Natural killer cell (primary cell): ENCODE measurements around the gene ANKS3. TPM values are rescaled to one million over a fixed set of nuclear protein-coding genes. Genes with fewer than 3 reads are reported as not detected.

ENCODE experiments used
- ATAC-seq, 3 donors: fragments of 150-1000 bp in 2 of 3; fragments of 200-7000 bp in 1 of 3; cut with Tn5 transposase; 1 replicate in 1 of 3; 2 replicates in 2 of 3; pipeline ENCODE4 v1.10.0; 2021; ENCODE audit warnings: mild to moderate bottlenecking in 2 of 3, moderate library complexity in 2 of 3
- DNase-seq, 2 donors: peaks; one replicate each; pipeline versions ENCODE4 v3.0.0 to v3.0.0-alpha.2; 2013 to 2021; ENCODE audit warnings: mixed read lengths in 1 of 2
- H3K27ac ChIP-seq: one replicate; pipeline ENCODE4 v1.5.1; 2013; ENCODE audit warnings: mild to moderate bottlenecking, low read length
- H3K27me3 ChIP-seq: one replicate; pipeline ENCODE4 v1.6.1; 2013; ENCODE audit warnings: low read length; ENCODE audit not compliant: control insufficient read depth, insufficient read depth
- H3K36me3 ChIP-seq: one replicate; pipeline ENCODE4 v1.6.1; 2013; ENCODE audit warnings: low read length; ENCODE audit not compliant: control insufficient read depth, insufficient read depth
- H3K4me1 ChIP-seq: one replicate; pipeline ENCODE4 v1.6.1; 2013; ENCODE audit warnings: low read length; ENCODE audit not compliant: control insufficient read depth, insufficient read depth
- H3K4me3 ChIP-seq: one replicate; pipeline ENCODE4 v1.5.1; 2013; ENCODE audit warnings: low read length
- H3K9me3 ChIP-seq: one replicate; pipeline ENCODE4 v1.6.1; 2013; ENCODE audit warnings: low read length; ENCODE audit not compliant: control insufficient read depth, insufficient read depth
- H3K27ac Mint-ChIP-seq, 2 donors: one replicate each; pipeline ENCODE4 v1.8.0; 2022; ENCODE audit warnings: mild to moderate bottlenecking in 2 of 2, mixed read lengths in 2 of 2, moderate library complexity in 1 of 2
- H3K27me3 Mint-ChIP-seq, 2 donors: one replicate each; pipeline ENCODE4 v1.8.0; 2022; ENCODE audit warnings: low read depth in 2 of 2, mixed read lengths in 2 of 2
- H3K36me3 Mint-ChIP-seq: one replicate; pipeline ENCODE4 v1.8.0; 2022; ENCODE audit warnings: mixed read lengths
- H3K4me1 Mint-ChIP-seq, 2 donors: one replicate each; pipeline ENCODE4 v1.8.0; 2022; ENCODE audit warnings: mixed read lengths in 2 of 2
- H3K4me3 Mint-ChIP-seq: one replicate; pipeline ENCODE4 v1.8.0; 2022; ENCODE audit warnings: mild to moderate bottlenecking, moderate library complexity, mixed read lengths
- H3K9me3 Mint-ChIP-seq, 2 donors: one replicate each; pipeline ENCODE4 v1.8.0; 2022; ENCODE audit warnings: mixed read lengths in 2 of 2
- WGBS: methylation state at CpG from one replicate; pipeline ENCODE4 v1.1.7; 2013; ENCODE audit warnings: missing lambda C conversion rate; ENCODE audit not compliant: insufficient coverage; 5-methylcytosine and 5-hydroxymethylcytosine counted together
- intact Hi-C: fragments of 100-400 bp; cut with micrococcal nuclease; formaldehyde crosslinking; loops from one replicate; pipeline ENCODE4 v1.14.2; 2022
- total RNA-seq, 4 donors: library from RNA; stranded (reverse); fragments of 120-200 nt in 1 of 4; gene quantifications; one replicate each; pipeline versions ENCODE4 v1.2.3 to v1.2.4, GENCODE V29; 2013 to 2022
- TF ChIP-seq, protein P1 (sequence below): fragments of 200-600 bp; IDR thresholded peaks from one replicate; pipeline ENCODE4 v1.8.0; 2022; ENCODE audit warnings: antibody characterized with exemption

ANKS3 gene
- total RNA-seq, 3 donors from 2014 or later (not counting 1 experiment from before 2014, with no cell fraction given), result 19.7 to 20.8 (median 20.5) TPM

GRCh38 chr16:4760221-4760910, 26.3 kb upstream of the ANKS3 start:
- H3K36me3 Mint-ChIP-seq, result no peaks in the 10 kb centered on the region
- H3K27me3 Mint-ChIP-seq, result no peaks in the 10 kb centered on the region
- H3K27me3 ChIP-seq, result no peaks in the 10 kb centered on the region
- intact Hi-C loops, result no loop called here
- TF ChIP-seq, protein P1, sequence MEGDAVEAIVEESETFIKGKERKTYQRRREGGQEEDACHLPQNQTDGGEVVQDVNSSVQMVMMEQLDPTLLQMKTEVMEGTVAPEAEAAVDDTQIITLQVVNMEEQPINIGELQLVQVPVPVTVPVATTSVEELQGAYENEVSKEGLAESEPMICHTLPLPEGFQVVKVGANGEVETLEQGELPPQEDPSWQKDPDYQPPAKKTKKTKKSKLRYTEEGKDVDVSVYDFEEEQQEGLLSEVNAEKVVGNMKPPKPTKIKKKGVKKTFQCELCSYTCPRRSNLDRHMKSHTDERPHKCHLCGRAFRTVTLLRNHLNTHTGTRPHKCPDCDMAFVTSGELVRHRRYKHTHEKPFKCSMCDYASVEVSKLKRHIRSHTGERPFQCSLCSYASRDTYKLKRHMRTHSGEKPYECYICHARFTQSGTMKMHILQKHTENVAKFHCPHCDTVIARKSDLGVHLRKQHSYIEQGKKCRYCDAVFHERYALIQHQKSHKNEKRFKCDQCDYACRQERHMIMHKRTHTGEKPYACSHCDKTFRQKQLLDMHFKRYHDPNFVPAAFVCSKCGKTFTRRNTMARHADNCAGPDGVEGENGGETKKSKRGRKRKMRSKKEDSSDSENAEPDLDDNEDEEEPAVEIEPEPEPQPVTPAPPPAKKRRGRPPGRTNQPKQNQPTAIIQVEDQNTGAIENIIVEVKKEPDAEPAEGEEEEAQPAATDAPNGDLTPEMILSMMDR, result no peak
- 97% methylated on average over 23 of the region's 23 CpGs for WGBS
- peaks cover 40% of the 10 kb centered on the region for H3K36me3 ChIP-seq
- peaks cover 4% of the 10 kb centered on the region for H3K4me1 ChIP-seq
- peaks cover under 1% of the 10 kb centered on the region in 2 donors for H3K4me1 Mint-ChIP-seq
- no peaks in the 10 kb centered on the region for H3K9me3 Mint-ChIP-seq
- H3K27ac ChIP-seq, result no peak overlapping the region
- no peak overlapping the region for H3K4me3 Mint-ChIP-seq
- no peaks in the 10 kb centered on the region for H3K9me3 ChIP-seq
- no peak for DNase-seq
- H3K4me3 ChIP-seq, result no peak overlapping the region
- H3K27ac Mint-ChIP-seq, result no peak overlapping the region
- no peak for ATAC-seq

GRCh38 chr16:4755687-4756086, 21.6 kb upstream of the ANKS3 start:
- intact Hi-C loops, result no loop called here
- Mint-ChIP-seq H3K27ac (no peak overlapping the region), H3K36me3 (no peaks in the 10 kb centered on the region), H3K4me3 (no peak overlapping the region), H3K27me3 (no peaks in the 10 kb centered on the region), H3K9me3 (no peaks in the 10 kb centered on the region), H3K4me1 (no peaks in the 10 kb centered on the region)
- WGBS, result 97% methylated on average over 6 of the region's 6 CpGs
- no peaks in the 10 kb centered on the region for H3K27me3 ChIP-seq
- H3K36me3 ChIP-seq, result peaks cover 52% of the 10 kb centered on the region
- H3K4me1 ChIP-seq, result no peaks in the 10 kb centered on the region
- no peak for ATAC-seq
- no peak overlapping the region for H3K27ac ChIP-seq
- DNase-seq, result no peak
- TF ChIP-seq, protein P1, result no peak
- H3K4me3 ChIP-seq, result no peak overlapping the region
- H3K9me3 ChIP-seq, result no peaks in the 10 kb centered on the region

DNA sequence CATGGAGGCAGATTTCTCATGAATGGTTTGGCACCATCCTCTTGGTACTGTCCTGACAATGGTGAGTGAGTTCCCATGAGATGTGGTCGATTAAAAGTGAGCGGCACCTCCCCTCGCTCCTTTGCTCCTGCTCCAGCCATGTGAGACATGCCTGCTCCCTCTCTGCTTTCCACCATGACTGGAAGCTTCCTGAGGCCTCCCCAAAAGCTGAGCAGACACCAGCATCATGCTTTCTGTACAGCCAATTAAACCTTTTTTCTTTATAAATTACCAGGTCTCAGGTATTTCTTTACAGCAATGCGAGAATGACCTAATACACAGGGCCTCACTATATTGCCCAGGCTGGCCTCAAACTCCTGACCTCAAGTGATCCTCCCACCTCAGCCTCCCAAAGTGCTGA, 20.8 kb upstream of the ANKS3 start:
- intact Hi-C loops, result no loop called here
- Mint-ChIP-seq H3K9me3 (no peaks in the 10 kb centered on the region), H3K36me3 (no peaks in the 10 kb centered on the region), H3K27me3 (no peaks in the 10 kb centered on the region), H3K4me3 (no peak overlapping the region), H3K4me1 (no peaks in the 10 kb centered on the region), H3K27ac (no peak overlapping the region)
- WGBS, result 95% methylated on average over 4 of the region's 4 CpGs
- Histone ChIP-seq H3K27ac (no peak overlapping the region), H3K9me3 (no peaks in the 10 kb centered on the region), H3K4me1 (no peaks in the 10 kb centered on the region), H3K27me3 (no peaks in the 10 kb centered on the region), H3K36me3 (peaks cover 49% of the 10 kb centered on the region), H3K4me3 (no peak overlapping the region)
- no peak for DNase-seq
- no peak for ATAC-seq
- TF ChIP-seq, protein P1, result no peak

DNA sequence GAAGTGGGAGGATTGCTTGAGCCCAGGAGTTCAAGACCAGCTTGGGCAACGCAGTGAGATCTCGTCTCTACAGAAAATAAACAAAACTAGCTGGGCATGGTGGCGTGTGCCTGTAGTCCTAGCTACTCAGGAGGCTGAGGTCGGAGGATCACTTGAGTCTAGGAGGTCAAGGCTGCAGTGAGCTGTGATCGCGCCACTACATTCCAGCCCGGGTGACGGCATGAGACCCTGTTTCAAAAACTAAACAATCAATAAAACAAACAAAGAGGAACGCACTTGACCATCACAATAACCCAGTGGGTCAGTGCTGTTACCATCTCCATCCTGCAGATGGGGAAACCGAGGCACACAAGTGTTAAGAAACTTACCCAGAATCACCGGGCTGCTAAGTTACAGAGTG, 19.2 kb upstream of the ANKS3 start:
- Histone ChIP-seq H3K4me1 (no peaks in the 10 kb centered on the region), H3K9me3 (no peaks in the 10 kb centered on the region), H3K27me3 (no peaks in the 10 kb centered on the region), H3K36me3 (peaks cover 38% of the 10 kb centered on the region), H3K27ac (no peak overlapping the region), H3K4me3 (no peak overlapping the region)
- Mint-ChIP-seq H3K36me3 (no peaks in the 10 kb centered on the region), H3K9me3 (no peaks in the 10 kb centered on the region), H3K4me1 (peaks cover under 1% of the 10 kb centered on the region in 2 donors), H3K4me3 (no peak overlapping the region), H3K27me3 (no peaks in the 10 kb centered on the region), H3K27ac (no peak overlapping the region)
- DNase-seq (no peak), ATAC-seq (no peak)
- intact Hi-C loops, result no loop called here
- TF ChIP-seq, protein P1, result no peak
- WGBS, result 96% methylated on average over 11 of the region's 11 CpGs
